H9 (cell line): ENCODE results near the gene GHR. TPM values are rescaled to one million over a fixed set of nuclear protein-coding genes. Genes with fewer than 3 reads are reported as not detected.

ENCODE experiments used
- DNase-seq: peaks from one replicate; pipeline ENCODE4 v3.0.0-alpha.2; 2017
- H2AFZ ChIP-seq: one replicate; pipeline ENCODE4 v1.6.1; 2013; ENCODE audit warnings: mild to moderate bottlenecking, low read length, control low read depth, moderate library complexity
- H2AK5ac ChIP-seq: 2 replicates; pipeline ENCODE4 v1.6.1; 2013; ENCODE audit warnings: low read length, control low read depth, mixed read lengths; ENCODE audit not compliant: insufficient read length
- H2BK120ac ChIP-seq: one replicate; pipeline ENCODE4 v1.6.1; 2013; ENCODE audit warnings: low read depth, mild to moderate bottlenecking, low read length, control low read depth, inconsistent platforms; ENCODE audit not compliant: poor library complexity, severe bottlenecking
- H2BK12ac ChIP-seq: 2 replicates; pipeline ENCODE4 v1.6.1; 2013; ENCODE audit warnings: low read length, control low read depth, mixed read lengths, low read depth; ENCODE audit not compliant: insufficient read length
- H2BK15ac ChIP-seq: 2 replicates; pipeline ENCODE4 v1.6.1; 2013; ENCODE audit warnings: low read depth, low read length, control low read depth
- H2BK20ac ChIP-seq: one replicate; pipeline ENCODE4 v1.6.1; 2013; ENCODE audit warnings: low read depth, mild to moderate bottlenecking, low read length, control low read depth, inconsistent platforms; ENCODE audit not compliant: poor library complexity, severe bottlenecking
- H2BK5ac ChIP-seq: 2 replicates; pipeline ENCODE4 v1.6.1; 2013; ENCODE audit warnings: low read length, control low read depth, mixed read lengths; ENCODE audit not compliant: insufficient read length
- H3K14ac ChIP-seq: 2 replicates; pipeline ENCODE4 v1.6.1; 2013; ENCODE audit warnings: low read length, control low read depth; ENCODE audit not compliant: insufficient read depth
- H3K18ac ChIP-seq: 2 replicates; pipeline ENCODE4 v1.6.1; 2013; ENCODE audit warnings: low read depth, mild to moderate bottlenecking, mixed read lengths, low read length, control low read depth; ENCODE audit not compliant: insufficient read length
- H3K23ac ChIP-seq: 2 replicates; pipeline ENCODE4 v1.6.1; 2013; ENCODE audit warnings: low read length, control low read depth, mixed read lengths, low read depth; ENCODE audit not compliant: insufficient read length
- H3K23me2 ChIP-seq: 2 replicates; pipeline ENCODE4 v1.6.1; 2013; ENCODE audit warnings: low read depth, mild to moderate bottlenecking, mixed read lengths, low read length, control low read depth; ENCODE audit not compliant: insufficient read length, poor library complexity, severe bottlenecking
- H3K27ac ChIP-seq: 2 replicates; pipeline ENCODE4 v1.5.1; 2013; ENCODE audit warnings: low read length, control low read depth, mixed read lengths, low read depth; ENCODE audit not compliant: insufficient read length
- H3K27me3 ChIP-seq: 2 replicates; pipeline ENCODE4 v1.6.1; 2013; ENCODE audit warnings: low read length, control low read depth, inconsistent platforms; ENCODE audit not compliant: insufficient read depth
- H3K4ac ChIP-seq: 2 replicates; pipeline ENCODE4 v1.6.1; 2013; ENCODE audit warnings: low read depth, mild to moderate bottlenecking, control low read depth, inconsistent platforms, low read length, moderate library complexity
- H3K4me1 ChIP-seq: 2 replicates; pipeline ENCODE4 v1.6.1; 2013; ENCODE audit warnings: low read length, control low read depth, inconsistent platforms; ENCODE audit not compliant: insufficient read depth
- H3K4me2 ChIP-seq: 2 replicates; pipeline ENCODE4 v1.6.1; 2013; ENCODE audit warnings: low read length, control low read depth, mixed read lengths; ENCODE audit not compliant: insufficient read length, insufficient read depth
- H3K56ac ChIP-seq: 2 replicates; pipeline ENCODE4 v1.6.1; 2013; ENCODE audit warnings: low read depth, mild to moderate bottlenecking, mixed read lengths, low read length, control low read depth; ENCODE audit not compliant: insufficient read length
- H3K79me1 ChIP-seq: 2 replicates; pipeline ENCODE4 v1.6.1; 2013; ENCODE audit warnings: low read depth, mild to moderate bottlenecking, moderate library complexity, low read length, control low read depth, inconsistent platforms; ENCODE audit not compliant: insufficient read depth, poor library complexity, severe bottlenecking
- H3K79me2 ChIP-seq: 2 replicates; pipeline ENCODE4 v1.6.1; 2013; ENCODE audit warnings: low read length, control low read depth, inconsistent platforms; ENCODE audit not compliant: insufficient read depth
- H3K9ac ChIP-seq: 2 replicates; pipeline ENCODE4 v1.6.1; 2013; ENCODE audit warnings: low read length, control low read depth, mixed read lengths; ENCODE audit not compliant: insufficient read length; ENCODE audit errors: extremely low read depth
- H3K9me3 ChIP-seq: one replicate; pipeline ENCODE4 v1.6.1; 2013; ENCODE audit warnings: low read depth, low read length, inconsistent platforms; ENCODE audit not compliant: control insufficient read depth
- H3T11ph ChIP-seq: one replicate; pipeline ENCODE4 v1.6.1; 2013; ENCODE audit warnings: mild to moderate bottlenecking, low read length, control low read depth, inconsistent platforms
- H4K20me1 ChIP-seq: one replicate; pipeline ENCODE4 v1.6.1; 2013; ENCODE audit not compliant: control insufficient read depth, insufficient read length, insufficient read depth
- H4K5ac ChIP-seq: 2 replicates; pipeline ENCODE4 v1.6.1; 2013; ENCODE audit warnings: low read depth, mild to moderate bottlenecking, mixed read lengths, low read length, control low read depth; ENCODE audit not compliant: insufficient read length
- H4K8ac ChIP-seq: replicated peaks from 2 replicates; pipeline ENCODE4 v1.6.1; 2013; ENCODE audit warnings: low read length, control low read depth, mixed read lengths, low read depth; ENCODE audit not compliant: insufficient read length
- H4K91ac ChIP-seq: 2 replicates; pipeline ENCODE4 v1.6.1; 2013; ENCODE audit warnings: low read depth, mild to moderate bottlenecking, moderate library complexity, mixed read lengths, low read length, control low read depth; ENCODE audit not compliant: insufficient read length
- H3K27ac Mint-ChIP-seq, 3 experiments: 2 replicates in 2 of 3; 3 replicates in 1 of 3; pipeline ENCODE4 v1.8.0; 2020 to 2021; ENCODE audit warnings: mixed read lengths in 3 of 3, mild to moderate bottlenecking in 1 of 3, moderate library complexity in 1 of 3
- H3K27me3 Mint-ChIP-seq: 2 replicates; pipeline ENCODE4 v1.8.0; 2021; ENCODE audit warnings: low read depth, mild to moderate bottlenecking, moderate library complexity, mixed read lengths
- H3K36me3 Mint-ChIP-seq, 3 experiments: 2 replicates in 2 of 3; 3 replicates in 1 of 3; pipeline ENCODE4 v1.8.0; 2020 to 2021; ENCODE audit warnings: low read depth in 3 of 3, mixed read lengths in 3 of 3; ENCODE audit not compliant: insufficient read depth in 1 of 3
- H3K4me1 Mint-ChIP-seq, 2 experiments: 2 replicates each; pipeline ENCODE4 v1.8.0; 2020; ENCODE audit warnings: mixed read lengths in 2 of 2
- H3K4me3 Mint-ChIP-seq, 2 experiments: 2 replicates in 1 of 2; 3 replicates in 1 of 2; pipeline ENCODE4 v1.8.0; 2020 to 2021; ENCODE audit warnings: mild to moderate bottlenecking in 2 of 2, mixed read lengths in 2 of 2, moderate library complexity in 1 of 2
- H3K9me3 Mint-ChIP-seq, 2 experiments: 2 replicates in 1 of 2; 3 replicates in 1 of 2; pipeline ENCODE4 v1.8.0; 2020; ENCODE audit warnings: mild to moderate bottlenecking in 2 of 2, mixed read lengths in 2 of 2, moderate library complexity in 1 of 2
- WGBS: extraction: QIAGEN DNeasy Blood & Tissue Kit; methylation state at CpG from one replicate; pipeline ENCODE4 v1.1.7; 2013; ENCODE audit warnings: missing lambda C conversion rate, low lambda C conversion rate, mixed read lengths; ENCODE audit not compliant: insufficient read length; ENCODE audit errors: extremely low coverage; 5-methylcytosine and 5-hydroxymethylcytosine counted together
- total RNA-seq: library from RNA; stranded (reverse); gene quantifications from 2 replicates; pipeline ENCODE4 v1.2.1, GENCODE V29; 2021
- TF ChIP-seq, protein P1 (sequence below): fragments of 200-600 bp; sonication (generic); conservative IDR thresholded peaks from 3 replicates; pipeline ENCODE4 v1.8.0; 2021; ENCODE audit warnings: antibody characterized with exemption, mild to moderate bottlenecking

GHR gene
- total RNA-seq, 1 experiment from 2014 or later = 0.20 TPM

DNA sequence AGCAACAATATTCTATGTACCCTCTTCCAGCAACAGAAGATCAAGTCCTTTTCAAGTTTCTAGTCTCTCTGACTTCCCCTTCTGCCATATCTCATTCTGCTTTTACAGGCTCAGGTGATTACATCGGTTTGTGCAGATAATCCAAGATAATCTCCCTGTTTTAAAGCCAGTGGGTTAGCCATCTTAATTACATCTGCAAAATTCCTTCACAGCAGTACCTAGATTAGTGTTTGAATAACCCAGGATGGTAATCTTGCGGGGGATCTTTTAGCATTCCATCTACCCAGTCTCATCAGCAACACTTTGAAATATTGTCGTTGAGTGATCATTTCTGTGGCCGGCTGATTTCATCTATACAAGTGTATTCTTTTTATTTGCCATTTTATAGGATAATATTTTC, 130.2 kb downstream of the GHR start:
- H3K27ac Mint-ChIP-seq = no peak overlapping the region

More for the DNA sequence above, 130.2 kb downstream of the GHR start:
- H2BK12ac ChIP-seq = no peak overlapping the region
- Mint-ChIP-seq H3K27me3 (no peaks in the 10 kb centered on the region), H3K4me3 (no peak overlapping the region), H3K36me3 (no peaks in the 10 kb centered on the region), H3K4me1 (peaks cover 5 to 6% of the 10 kb centered on the region in 2 experiments), H3K9me3 (no peaks in the 10 kb centered on the region)
- H3K18ac ChIP-seq = no peak overlapping the region
- H2BK20ac ChIP-seq = no peak overlapping the region
- no peak overlapping the region for H2BK120ac ChIP-seq
- WGBS = no CpG with 5 or more reads among the region's 4 CpGs
- H4K20me1 ChIP-seq = no peaks in the 10 kb centered on the region
- no peaks in the 10 kb centered on the region for H3K79me2 ChIP-seq
- H3K14ac ChIP-seq = no peak overlapping the region
- no peak overlapping the region for H3K9ac ChIP-seq
- H3T11ph ChIP-seq = no peak overlapping the region
- no peak overlapping the region for H3K23ac ChIP-seq
- H2BK15ac ChIP-seq = no peak overlapping the region
- H3K4me2 ChIP-seq = no peak overlapping the region
- no peak overlapping the region for H2AFZ ChIP-seq
- H3K23me2 ChIP-seq = no peaks in the 10 kb centered on the region
- H4K91ac ChIP-seq = no peak overlapping the region
- no peak overlapping the region for H3K4ac ChIP-seq
- TF ChIP-seq, protein P1, sequence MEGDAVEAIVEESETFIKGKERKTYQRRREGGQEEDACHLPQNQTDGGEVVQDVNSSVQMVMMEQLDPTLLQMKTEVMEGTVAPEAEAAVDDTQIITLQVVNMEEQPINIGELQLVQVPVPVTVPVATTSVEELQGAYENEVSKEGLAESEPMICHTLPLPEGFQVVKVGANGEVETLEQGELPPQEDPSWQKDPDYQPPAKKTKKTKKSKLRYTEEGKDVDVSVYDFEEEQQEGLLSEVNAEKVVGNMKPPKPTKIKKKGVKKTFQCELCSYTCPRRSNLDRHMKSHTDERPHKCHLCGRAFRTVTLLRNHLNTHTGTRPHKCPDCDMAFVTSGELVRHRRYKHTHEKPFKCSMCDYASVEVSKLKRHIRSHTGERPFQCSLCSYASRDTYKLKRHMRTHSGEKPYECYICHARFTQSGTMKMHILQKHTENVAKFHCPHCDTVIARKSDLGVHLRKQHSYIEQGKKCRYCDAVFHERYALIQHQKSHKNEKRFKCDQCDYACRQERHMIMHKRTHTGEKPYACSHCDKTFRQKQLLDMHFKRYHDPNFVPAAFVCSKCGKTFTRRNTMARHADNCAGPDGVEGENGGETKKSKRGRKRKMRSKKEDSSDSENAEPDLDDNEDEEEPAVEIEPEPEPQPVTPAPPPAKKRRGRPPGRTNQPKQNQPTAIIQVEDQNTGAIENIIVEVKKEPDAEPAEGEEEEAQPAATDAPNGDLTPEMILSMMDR = no peak
- H3K27me3 ChIP-seq = no peaks in the 10 kb centered on the region
- no peaks in the 10 kb centered on the region for H3K79me1 ChIP-seq
- no peak overlapping the region for H3K27ac ChIP-seq
- H2AK5ac ChIP-seq = no peak overlapping the region
- H4K5ac ChIP-seq = no peak overlapping the region
- H4K8ac ChIP-seq = no peak overlapping the region
- DNase-seq = no peak
- H3K4me1 ChIP-seq = no peaks in the 10 kb centered on the region
- H2BK5ac ChIP-seq = no peak overlapping the region
- H3K9me3 ChIP-seq = no peaks in the 10 kb centered on the region
- H3K56ac ChIP-seq = no peak overlapping the region
